ENCODE data around the gene TFR2. TPM values are rescaled to one million over a fixed set of nuclear protein-coding genes. Genes with fewer than 3 reads are reported as not detected.

Gene TFR2
- total and polyA plus RNA-seq, 2 donors (not counting 3 experiments of a cell fraction or from before 2014, with no cell fraction given): 0.37 to 0.60 TPM

DNA sequence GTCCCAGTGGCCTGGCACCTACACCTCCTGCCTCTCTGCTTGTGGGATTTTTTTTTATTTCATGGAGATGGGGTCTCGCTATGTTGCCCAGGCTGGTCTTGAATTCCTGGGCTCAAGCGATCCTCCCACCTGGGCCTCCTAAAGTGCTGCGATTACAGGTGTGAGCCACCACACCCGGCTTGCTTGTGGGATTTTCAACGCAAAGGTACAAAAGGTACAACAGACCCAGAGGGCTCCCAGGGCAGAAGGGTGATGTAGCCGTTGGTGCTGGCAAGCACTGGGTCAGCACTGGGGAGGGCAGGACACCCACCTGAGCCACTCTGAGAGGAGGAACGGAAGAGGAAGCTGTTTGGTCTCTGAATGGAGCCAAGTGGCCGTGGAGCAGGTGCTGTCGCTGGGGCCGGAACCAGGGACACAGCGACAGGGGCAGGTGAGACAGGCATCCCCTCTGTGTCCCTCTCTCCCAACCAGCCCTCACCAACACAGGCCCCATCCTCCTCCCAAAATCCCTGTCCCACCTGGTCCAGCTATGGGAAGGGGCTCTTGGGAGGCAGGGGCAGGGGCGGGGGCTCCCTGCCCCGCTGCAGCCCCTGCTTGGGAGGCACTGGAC lies 64.9 kb downstream of the TFR2 start:
- intact Hi-C loops (cut with micrococcal nuclease): no loop called here
- ChIA-PET POLR2A (interaction anchor here (1.7 kb wide), 1 partner anchor 9 kb away, joined by 6 read pairs; the partner anchor contains the start of genes FBXO24 and LRCH4), CTCF (interaction anchor here (1.5 kb wide), 1 partner anchor 117 kb away, joined by 3 read pairs; no protein-coding TSS in a partner anchor)
- Histone ChIP-seq H3K4me2 (ENCODE audit: insufficient read depth, low read length) (no peak overlapping the region), H3K9ac (replicated peaks; ENCODE audit: extremely low read depth, insufficient read depth, low read length) (no peak overlapping the region), H3K4me3 (replicated peaks in 1 of 3; ENCODE audit: insufficient read depth in 1 of 3, low read depth in 1 of 3, low read length in 3 of 3) (no peak overlapping the region), H3K27ac (ENCODE audit: insufficient read depth, low read depth, low read length) (no peak overlapping the region), H3K36me3 (ENCODE audit: control insufficient read depth in 2 of 2, extremely low read depth in 1 of 2, insufficient read depth in 2 of 2, low read length in 2 of 2) (peaks cover 9 to 49% of the 10 kb centered on the region in 2 experiments), H4K20me1 (replicated peaks; ENCODE audit: control insufficient read depth, extremely low read depth, insufficient read depth, low read length) (no peaks in the 10 kb centered on the region), H3K79me2 (ENCODE audit: control insufficient read depth, insufficient read depth, low read length) (no peaks in the 10 kb centered on the region), H2AFZ (ENCODE audit: low read depth, low read length) (no peak overlapping the region), H3K4me1 (ENCODE audit: control insufficient read depth, extremely low read depth, insufficient read depth, low read length) (no peaks in the 10 kb centered on the region), H3K9me1 (replicated peaks; ENCODE audit: control insufficient read depth, extremely low read depth, insufficient read depth, low read length) (no peaks in the 10 kb centered on the region), H3K27me3 (ENCODE audit: control insufficient read depth in 2 of 2, insufficient read depth in 2 of 2, low read length in 2 of 2) (no peaks in the 10 kb centered on the region), H3K9me3 (replicated peaks; ENCODE audit: control insufficient read depth, insufficient read depth, low read length) (no peaks in the 10 kb centered on the region)
- DNase-seq (ENCODE audit: low read depth, low spot score) (no peak), FAIRE-seq (no peak)
- TF ChIP-seq JUN (IDR thresholded peaks at IDR 0.05; ENCODE audit: borderline replicate concordance, insufficient read depth, insufficient read length, low read depth): no peak
- no peak for TF ChIP-seq FOS (IDR thresholded peaks at IDR 0.05; ENCODE audit: borderline replicate concordance, insufficient read depth, low read length)
- TF ChIP-seq EZH2 (IDR thresholded peaks at IDR 0.05; ENCODE audit: borderline replicate concordance, low read depth, low read length, severe bottlenecking): no peak
- TF ChIP-seq, protein P1, sequence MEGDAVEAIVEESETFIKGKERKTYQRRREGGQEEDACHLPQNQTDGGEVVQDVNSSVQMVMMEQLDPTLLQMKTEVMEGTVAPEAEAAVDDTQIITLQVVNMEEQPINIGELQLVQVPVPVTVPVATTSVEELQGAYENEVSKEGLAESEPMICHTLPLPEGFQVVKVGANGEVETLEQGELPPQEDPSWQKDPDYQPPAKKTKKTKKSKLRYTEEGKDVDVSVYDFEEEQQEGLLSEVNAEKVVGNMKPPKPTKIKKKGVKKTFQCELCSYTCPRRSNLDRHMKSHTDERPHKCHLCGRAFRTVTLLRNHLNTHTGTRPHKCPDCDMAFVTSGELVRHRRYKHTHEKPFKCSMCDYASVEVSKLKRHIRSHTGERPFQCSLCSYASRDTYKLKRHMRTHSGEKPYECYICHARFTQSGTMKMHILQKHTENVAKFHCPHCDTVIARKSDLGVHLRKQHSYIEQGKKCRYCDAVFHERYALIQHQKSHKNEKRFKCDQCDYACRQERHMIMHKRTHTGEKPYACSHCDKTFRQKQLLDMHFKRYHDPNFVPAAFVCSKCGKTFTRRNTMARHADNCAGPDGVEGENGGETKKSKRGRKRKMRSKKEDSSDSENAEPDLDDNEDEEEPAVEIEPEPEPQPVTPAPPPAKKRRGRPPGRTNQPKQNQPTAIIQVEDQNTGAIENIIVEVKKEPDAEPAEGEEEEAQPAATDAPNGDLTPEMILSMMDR (IDR thresholded peaks at IDR 0.05; ENCODE audit: extremely low read depth in 1 of 2, insufficient read depth in 1 of 2, low read depth in 1 of 2, low read length in 2 of 2): no peak
- TF ChIP-seq GATA2 (IDR thresholded peaks at IDR 0.05; ENCODE audit: insufficient read depth, insufficient read length, low read depth, low read length): no peak
- TF ChIP-seq POLR2A (IDR thresholded peaks at IDR 0.05; ENCODE audit: low read depth, low read length): no peak
- TF ChIP-seq POLR2AphosphoS5 (IDR thresholded peaks at IDR 0.05; ENCODE audit: insufficient read depth, low read depth, low read length): no peak
- no peak for TF ChIP-seq MAX (IDR thresholded peaks at IDR 0.05; ENCODE audit: insufficient read depth, insufficient read length)
- no peak for TF ChIP-seq MYC (IDR thresholded peaks at IDR 0.05; ENCODE audit: low read depth, low read length)
- dilution Hi-C loops (cut with MboI; ENCODE audit: extremely low pct_ligation_motif_present, low sequenced_read_pairs): no loop called here
- BruUV-seq (replicated peaks): no TSS peak
